Trophoblast cell (in vitro differentiated cells and primary cell): ENCODE measurements around the gene SPACA1.

Source experiments
- DNase-seq, 2 donors: peaks; one replicate each; pipeline ENCODE4 v3.0.0-alpha.2; 2016
- H2AFZ ChIP-seq: 2 replicates; pipeline ENCODE4 v1.6.1; 2013; ENCODE audit warnings: low read length, moderate library complexity, mild to moderate bottlenecking; ENCODE audit not compliant: insufficient read depth, poor library complexity
- H2AK5ac ChIP-seq: 2 replicates; pipeline ENCODE4 v1.6.1; 2013; ENCODE audit warnings: mild to moderate bottlenecking, low read length
- H2BK120ac ChIP-seq: 2 replicates; pipeline ENCODE4 v1.6.1; 2013; ENCODE audit warnings: low read length, mild to moderate bottlenecking, moderate library complexity; ENCODE audit not compliant: insufficient read depth, poor library complexity
- H2BK12ac ChIP-seq: 2 replicates; pipeline ENCODE4 v1.6.1; 2013; ENCODE audit warnings: mild to moderate bottlenecking, low read length, moderate library complexity
- H2BK5ac ChIP-seq: 2 replicates; pipeline ENCODE4 v1.6.1; 2013; ENCODE audit warnings: low read length, low read depth, moderate library complexity, mild to moderate bottlenecking; ENCODE audit not compliant: poor library complexity
- H3K14ac ChIP-seq: 2 replicates; pipeline ENCODE4 v1.6.1; 2013; ENCODE audit warnings: mild to moderate bottlenecking, low read length
- H3K18ac ChIP-seq: 2 replicates; pipeline ENCODE4 v1.6.1; 2013; ENCODE audit warnings: mild to moderate bottlenecking, low read length
- H3K23ac ChIP-seq: 2 replicates; pipeline ENCODE4 v1.6.1; 2013; ENCODE audit warnings: low read length
- H3K27ac ChIP-seq: 2 replicates; pipeline ENCODE4 v1.5.1; 2013; ENCODE audit warnings: low read depth, mild to moderate bottlenecking, inconsistent platforms, low read length, moderate library complexity
- H3K27me3 ChIP-seq: 2 replicates; pipeline ENCODE4 v1.6.1; 2013; ENCODE audit warnings: inconsistent platforms, mild to moderate bottlenecking, low read length, moderate library complexity; ENCODE audit not compliant: insufficient read depth
- H3K36me3 ChIP-seq, 2 experiments: 1 replicate in 1 of 2; 2 replicates in 1 of 2; pipeline ENCODE4 v1.6.1; 2013; ENCODE audit warnings: low read length in 2 of 2, mild to moderate bottlenecking in 2 of 2, moderate library complexity in 1 of 2; ENCODE audit not compliant: insufficient read depth in 2 of 2, control insufficient read depth in 1 of 2
- H3K4ac ChIP-seq: 2 replicates; pipeline ENCODE4 v1.6.1; 2013; ENCODE audit warnings: low read depth, mild to moderate bottlenecking, low read length, moderate library complexity
- H3K4me1 ChIP-seq, 2 experiments: 1 replicate in 1 of 2; 2 replicates in 1 of 2; pipeline ENCODE4 v1.6.1; 2013; ENCODE audit warnings: low read length in 2 of 2, mild to moderate bottlenecking in 2 of 2, moderate library complexity in 1 of 2; ENCODE audit not compliant: insufficient read depth in 2 of 2, control insufficient read depth in 1 of 2
- H3K4me2 ChIP-seq: 2 replicates; pipeline ENCODE4 v1.6.1; 2013; ENCODE audit warnings: inconsistent platforms, mild to moderate bottlenecking, low read length, moderate library complexity
- H3K4me3 ChIP-seq: 2 replicates; pipeline ENCODE4 v1.5.1; 2013; ENCODE audit warnings: mild to moderate bottlenecking, low read depth, low read length, inconsistent platforms
- H3K79me1 ChIP-seq: one replicate; pipeline ENCODE4 v1.6.1; 2013; ENCODE audit warnings: low read length
- H3K79me2 ChIP-seq: 2 replicates; pipeline ENCODE4 v1.6.1; 2013; ENCODE audit warnings: low read length, mild to moderate bottlenecking; ENCODE audit not compliant: control insufficient read depth, insufficient read depth, poor library complexity
- H3K9ac ChIP-seq: 2 replicates; pipeline ENCODE4 v1.6.1; 2013; ENCODE audit warnings: mild to moderate bottlenecking, low read length
- H3K9me3 ChIP-seq: 2 replicates; pipeline ENCODE4 v1.6.1; 2013; ENCODE audit warnings: low read depth, mild to moderate bottlenecking, control low read depth, inconsistent platforms, low read length; ENCODE audit not compliant: insufficient read depth
- H4K12ac ChIP-seq: 2 replicates; pipeline ENCODE4 v1.6.1; 2013; ENCODE audit warnings: low read depth, mild to moderate bottlenecking, low read length, moderate library complexity
- H4K8ac ChIP-seq: 2 replicates; pipeline ENCODE4 v1.6.1; 2013; ENCODE audit warnings: low read depth, mild to moderate bottlenecking, low read length, moderate library complexity
- H4K91ac ChIP-seq: one replicate; pipeline ENCODE4 v1.6.1; 2013; ENCODE audit warnings: low read depth, mild to moderate bottlenecking, low read length, moderate library complexity
- WGBS: extraction: QIAGEN DNeasy Blood & Tissue Kit; methylation state at CpG from one replicate; pipeline ENCODE4 v1.1.7; 2013; ENCODE audit warnings: missing lambda C conversion rate; ENCODE audit not compliant: insufficient read length, insufficient coverage; ENCODE audit errors: extremely low coverage; 5-methylcytosine and 5-hydroxymethylcytosine counted together

SPACA1 gene

GRCh38 chr6:88006557-88006956 lies 41.1 kb upstream of the SPACA1 start:
- Histone ChIP-seq H3K79me1 (no peaks in the 10 kb centered on the region), H3K14ac (no peak overlapping the region), H3K4ac (no peak overlapping the region), H3K36me3 (no peaks in the 10 kb centered on the region), H2AFZ (no peak overlapping the region), H2BK120ac (no peak overlapping the region), H4K12ac (no peak overlapping the region), H3K27me3 (no peaks in the 10 kb centered on the region), H3K9ac (no peak overlapping the region), H2AK5ac (no peak overlapping the region), H3K4me3 (no peak overlapping the region), H3K4me2 (no peak overlapping the region), H3K79me2 (no peaks in the 10 kb centered on the region), H4K91ac (no peak overlapping the region), H4K8ac (no peak overlapping the region), H3K27ac (no peak overlapping the region), H3K23ac (no peak overlapping the region), H2BK12ac (no peak overlapping the region), H3K9me3 (no peaks in the 10 kb centered on the region), H3K18ac (no peak overlapping the region), H3K4me1 (no peaks in the 10 kb centered on the region), H2BK5ac (no peak overlapping the region)
- WGBS: no CpG with 5 or more reads among the region's 12 CpGs
- DNase-seq: peak; percentile 4 to 10

GRCh38 chr6:88008411-88008810 lies 39.2 kb upstream of the SPACA1 start:
- Histone ChIP-seq H3K9me3 (no peaks in the 10 kb centered on the region), H2BK5ac (no peak overlapping the region), H3K4me2 (no peak overlapping the region), H2AK5ac (no peak overlapping the region), H3K4ac (no peak overlapping the region), H3K27me3 (no peaks in the 10 kb centered on the region), H3K23ac (no peak overlapping the region), H4K12ac (no peak overlapping the region), H3K79me1 (no peaks in the 10 kb centered on the region), H3K9ac (no peak overlapping the region), H3K4me1 (no peaks in the 10 kb centered on the region), H3K18ac (no peak overlapping the region), H3K79me2 (no peaks in the 10 kb centered on the region), H3K27ac (no peak overlapping the region), H2AFZ (no peak overlapping the region), H4K91ac (no peak overlapping the region), H2BK120ac (no peak overlapping the region), H3K14ac (no peak overlapping the region), H4K8ac (no peak overlapping the region), H3K4me3 (no peak overlapping the region), H2BK12ac (no peak overlapping the region), H3K36me3 (no peaks in the 10 kb centered on the region)
- no peak for DNase-seq
- WGBS: no CpG with 5 or more reads among the region's 4 CpGs

- no peaks in the 10 kb centered on the region for H3K27me3 ChIP-seq
- no CpG with 5 or more reads among the region's 2 CpGs for WGBS
- H3K14ac ChIP-seq: no peak overlapping the region
- no peak overlapping the region for H3K18ac ChIP-seq
- no peaks in the 10 kb centered on the region for H3K9me3 ChIP-seq
- no peaks in the 10 kb centered on the region for H3K4me1 ChIP-seq
- H2AFZ ChIP-seq: no peak overlapping the region
- no peak overlapping the region for H4K91ac ChIP-seq
- H4K12ac ChIP-seq: no peak overlapping the region
- H2BK5ac ChIP-seq: no peak overlapping the region
- no peaks in the 10 kb centered on the region for H3K79me2 ChIP-seq
- no peaks in the 10 kb centered on the region for H3K79me1 ChIP-seq
- H3K9ac ChIP-seq: no peak overlapping the region
- H3K36me3 ChIP-seq: no peaks in the 10 kb centered on the region
- H4K8ac ChIP-seq: no peak overlapping the region
- H3K4me3 ChIP-seq: no peak overlapping the region
- no peak overlapping the region for H2BK12ac ChIP-seq
- no peak overlapping the region for H3K4me2 ChIP-seq
- no peak overlapping the region for H2AK5ac ChIP-seq
- DNase-seq: no peak
- H3K4ac ChIP-seq: no peak overlapping the region
- no peak overlapping the region for H3K23ac ChIP-seq
- no peak overlapping the region for H3K27ac ChIP-seq
- H2BK120ac ChIP-seq: no peak overlapping the region
Measured at GRCh38 chr6:88008831-88009231, 38.8 kb upstream of the SPACA1 start.

- no peak overlapping the region for H2BK5ac ChIP-seq
- no peaks in the 10 kb centered on the region for H3K36me3 ChIP-seq
- H3K79me2 ChIP-seq: no peaks in the 10 kb centered on the region
- no peak overlapping the region for H4K91ac ChIP-seq
- H3K18ac ChIP-seq: no peak overlapping the region
- no peak overlapping the region for H3K4me2 ChIP-seq
- no peak overlapping the region for H3K14ac ChIP-seq
- DNase-seq: no peak
- H3K23ac ChIP-seq: no peak overlapping the region
- H3K4me1 ChIP-seq: no peaks in the 10 kb centered on the region
- H2AK5ac ChIP-seq: no peak overlapping the region
- H2BK12ac ChIP-seq: no peak overlapping the region
- no peak overlapping the region for H3K4ac ChIP-seq
- H3K79me1 ChIP-seq: no peaks in the 10 kb centered on the region
- no peak overlapping the region for H3K4me3 ChIP-seq
- no peak overlapping the region for H3K27ac ChIP-seq
- no peak overlapping the region for H2AFZ ChIP-seq
- no peak overlapping the region for H4K8ac ChIP-seq
- no peak overlapping the region for H3K9ac ChIP-seq
- WGBS: no CpG with 5 or more reads among the region's 3 CpGs
- H2BK120ac ChIP-seq: no peak overlapping the region
- H3K27me3 ChIP-seq: no peaks in the 10 kb centered on the region
- H3K9me3 ChIP-seq: no peaks in the 10 kb centered on the region
- no peak overlapping the region for H4K12ac ChIP-seq
Measured at GRCh38 chr6:88013015-88013414, 34.6 kb upstream of the SPACA1 start.
